Heart left ventricle (tissue), 16 donors: Measurements from ENCODE around the gene GPR15LG. TPM values are rescaled to one million over a fixed set of nuclear protein-coding genes. Genes with fewer than 3 reads are reported as not detected.

Experiments used
- ATAC-seq, 4 donors: fragments of 200-7000 bp; cut with Tn5 transposase; one replicate each; pipeline ENCODE4 v1.9.1; 2020 to 2022; ENCODE audit warnings: moderate library complexity in 4 of 4, mild to moderate bottlenecking in 3 of 4, moderate number of reproducible peaks in 1 of 4
- DNase-seq, 5 donors: peaks; one replicate each; pipeline ENCODE4 v3.0.0-alpha.2; 2020
- H3K27ac ChIP-seq, 12 donors: fragments of 200-600 bp; sonication (generic) in 4 of 12; one replicate each; pipeline versions ENCODE4 v1.5.0 to v1.8.0; 2016 to 2022; ENCODE audit warnings: mild to moderate bottlenecking in 2 of 12
- H3K27me3 ChIP-seq, 9 donors: fragments of 200-600 bp; sonication (generic) in 2 of 9; one replicate each; pipeline versions ENCODE4 v1.5.1 to v1.8.0; 2016 to 2022; ENCODE audit warnings: mild to moderate bottlenecking in 3 of 9
- H3K36me3 ChIP-seq, 9 donors: fragments of 200-600 bp; sonication (generic) in 2 of 9; one replicate each; pipeline versions ENCODE4 v1.5.0 to v1.8.0; 2018 to 2022; ENCODE audit warnings: mild to moderate bottlenecking in 2 of 9
- H3K4me1 ChIP-seq, 12 donors: fragments of 200-600 bp; sonication (generic) in 4 of 12; one replicate each; pipeline versions ENCODE4 v1.5.0 to v1.8.0; 2016 to 2022; ENCODE audit warnings: mild to moderate bottlenecking in 3 of 12
- H3K4me3 ChIP-seq, 12 donors: fragments of 200-600 bp; sonication (generic) in 4 of 12; one replicate each; pipeline versions ENCODE4 v1.5.0 to v1.8.0; 2017 to 2022; ENCODE audit warnings: mild to moderate bottlenecking in 9 of 12, moderate library complexity in 4 of 12
- H3K9me3 ChIP-seq, 12 donors: fragments of 200-600 bp; sonication (generic) in 4 of 12; one replicate each; pipeline versions ENCODE4 v1.5.0 to v1.8.0; 2016 to 2022; ENCODE audit warnings: mild to moderate bottlenecking in 1 of 12
- POLR2A ChIP-seq, 2 donors: fragments of 450-650 bp; IDR thresholded peaks; one replicate each; pipeline ENCODE4 v1.6.1; 2017; ENCODE audit warnings: antibody characterized with exemption in 2 of 2, mild to moderate bottlenecking in 2 of 2, moderate library complexity in 2 of 2
- WGBS, 4 donors: extraction: QIAGEN DNeasy Blood & Tissue Kit in 2 of 4; methylation state at CpG; one replicate each; pipeline versions ENCODE4 v1.1.5 to v1.1.7; 2013 to 2018; 5-methylcytosine and 5-hydroxymethylcytosine counted together
- intact Hi-C, 10 donors: fragments of 100-400 bp; cut with DNase I; formaldehyde crosslinking; loops; one replicate each; pipeline versions ENCODE4 v1.11.1 to v1.14.2; 2022
- polyA plus RNA-seq, 2 donors: library from polyadenylated mRNA; stranded (reverse); fragments of 200-250 nt; gene quantifications; one replicate each; pipeline ENCODE4 v1.2.3, GENCODE V29; 2013
- total RNA-seq, 9 donors: library from RNA; depleted of rRNA in 2 of 9; stranded (reverse); fragments of >200 nt in 2 of 9; fragmentation: NEBNext Ultra II Directional in 3 of 9; extraction: Animal tissue kit (Norgen Biotek cat#: 25700) in 3 of 9; gene quantifications; one replicate each; pipeline versions ENCODE4 v1.1.0 to v1.2.4, GENCODE V29; 2016 to 2023
- TF ChIP-seq, protein P1 (sequence below), 12 donors: fragments of 200-600 bp; sonication (generic) in 4 of 12; IDR thresholded peaks; one replicate each; pipeline versions ENCODE4 v1.5.0 to v1.8.0; 2018 to 2022; ENCODE audit warnings: antibody characterized with exemption in 12 of 12, mild to moderate bottlenecking in 5 of 12
- donor health status: ischemic (EF 13 %, LVEDD 7.1; RV severe dilation, severe dysfunction).
- donor health status: healthy with polysubstance abuse.
- donor health status: DM: no; HTN: yes; CAD: no.
- donor health status: DM: no; HTN: no; CAD: no.
- donor health status: ischemic (EF 25% LVEDD 6.9; RV normal size, moderate dysfunction).
- donor health status: ischemic (EF 25% LVEDD 5.7; RV mildly dilated, moderate dysfunction).
- donor health status: healthy.
- donor health status: DM: yes; HTN: yes; CAD: no.
- donor health status: ischemic (EF 35%, LVEDD 5.7; RV mildly dilated, moderate dysfunction).
- donor health status: nonischemic (EF 11% LVEDD 7.7; RV severe dilation, severe dysfunction).
- donor health status: DM: yes; HTN: yes; CAD: no.
- donor health status: PGD.
- donor health status: ischemic (EF 29% LVEDD 5.4; RV normal size, mild dysfunction).
- donor health status: nonischemic (EF 23%, LVEDD 6.1; RV moderate dilation, normal function).

The GPR15LG gene
- total and polyA plus RNA-seq, 11 donors: 0.11 TPM; not detected in 10

DNA sequence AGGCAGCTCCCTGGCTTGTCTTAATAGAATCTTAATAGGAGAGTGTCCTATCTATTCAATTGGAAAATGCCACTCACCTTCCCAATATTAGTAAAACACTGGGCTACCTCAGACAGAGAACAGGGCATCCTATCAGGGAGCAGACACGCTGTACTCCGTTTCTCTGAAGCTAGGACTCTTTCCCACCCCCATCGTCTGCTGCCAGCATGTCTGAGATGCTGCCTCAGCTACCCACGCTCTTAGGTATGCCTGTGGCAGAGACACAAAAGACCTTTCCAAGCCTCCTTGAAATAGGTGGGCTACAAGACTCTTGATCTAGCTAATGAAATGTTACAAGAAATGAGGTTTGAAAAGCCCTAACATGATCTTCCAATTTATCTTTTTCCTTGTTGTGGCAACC lies 54.2 kb downstream of the GPR15LG start:
- Histone ChIP-seq H3K4me1 (no peaks in the 10 kb centered on the region), H3K4me3 (no peak overlapping the region), H3K36me3 (no peaks in the 10 kb centered on the region), H3K9me3 (no peaks in the 10 kb centered on the region), H3K27ac (no peak overlapping the region), H3K27me3 (peaks cover 0 to 16% (median 0%) of the 10 kb centered on the region in 9 donors)
- intact Hi-C loops: no loop called here
- TF ChIP-seq POLR2A (IDR thresholded peaks at IDR 0.05): no peak
- TF ChIP-seq, protein P1, sequence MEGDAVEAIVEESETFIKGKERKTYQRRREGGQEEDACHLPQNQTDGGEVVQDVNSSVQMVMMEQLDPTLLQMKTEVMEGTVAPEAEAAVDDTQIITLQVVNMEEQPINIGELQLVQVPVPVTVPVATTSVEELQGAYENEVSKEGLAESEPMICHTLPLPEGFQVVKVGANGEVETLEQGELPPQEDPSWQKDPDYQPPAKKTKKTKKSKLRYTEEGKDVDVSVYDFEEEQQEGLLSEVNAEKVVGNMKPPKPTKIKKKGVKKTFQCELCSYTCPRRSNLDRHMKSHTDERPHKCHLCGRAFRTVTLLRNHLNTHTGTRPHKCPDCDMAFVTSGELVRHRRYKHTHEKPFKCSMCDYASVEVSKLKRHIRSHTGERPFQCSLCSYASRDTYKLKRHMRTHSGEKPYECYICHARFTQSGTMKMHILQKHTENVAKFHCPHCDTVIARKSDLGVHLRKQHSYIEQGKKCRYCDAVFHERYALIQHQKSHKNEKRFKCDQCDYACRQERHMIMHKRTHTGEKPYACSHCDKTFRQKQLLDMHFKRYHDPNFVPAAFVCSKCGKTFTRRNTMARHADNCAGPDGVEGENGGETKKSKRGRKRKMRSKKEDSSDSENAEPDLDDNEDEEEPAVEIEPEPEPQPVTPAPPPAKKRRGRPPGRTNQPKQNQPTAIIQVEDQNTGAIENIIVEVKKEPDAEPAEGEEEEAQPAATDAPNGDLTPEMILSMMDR (IDR thresholded peaks at IDR 0.05): no peak
- ATAC-seq (no peak), DNase-seq (no peak)
- 48 to 70% (median 64%) methylated on average over 4 of the region's 4 CpGs for WGBS, 4 donors

DNA sequence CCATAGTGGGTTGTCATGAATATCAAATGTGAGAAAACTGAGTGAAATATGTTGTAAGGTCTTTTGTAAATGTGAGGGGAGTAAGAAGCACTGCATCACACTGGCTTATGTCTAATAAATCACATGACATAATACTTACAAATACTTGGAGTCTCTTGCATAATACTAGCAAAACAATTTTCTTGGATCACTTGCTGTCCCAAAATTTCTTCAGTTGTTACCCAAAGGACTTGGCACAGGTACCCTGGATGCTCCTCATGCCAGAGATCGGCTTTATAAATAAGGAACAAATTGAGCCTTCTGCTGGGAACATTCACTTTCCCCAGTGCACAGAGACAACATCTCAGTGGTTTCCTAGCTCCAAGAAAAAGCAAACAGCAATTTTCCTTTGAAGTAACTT lies 56.8 kb downstream of the GPR15LG start:
- no peaks in the 10 kb centered on the region for H3K9me3 ChIP-seq
- WGBS, 4 donors: 58 to 91% (median 86%) methylated on average over 1 of the region's 1 CpG
- no peaks in the 10 kb centered on the region for H3K4me1 ChIP-seq
- TF ChIP-seq, protein P1 (IDR thresholded peaks at IDR 0.05): no peak
- TF ChIP-seq POLR2A (IDR thresholded peaks at IDR 0.05): no peak
- ATAC-seq (no peak), DNase-seq (no peak)
- intact Hi-C loops: no loop called here
- H3K27me3 ChIP-seq: peaks cover 0 to 4% (median 0%) of the 10 kb centered on the region in 9 donors
- H3K36me3 ChIP-seq: no peaks in the 10 kb centered on the region
- H3K27ac ChIP-seq: no peak overlapping the region
- no peak overlapping the region for H3K4me3 ChIP-seq

DNA sequence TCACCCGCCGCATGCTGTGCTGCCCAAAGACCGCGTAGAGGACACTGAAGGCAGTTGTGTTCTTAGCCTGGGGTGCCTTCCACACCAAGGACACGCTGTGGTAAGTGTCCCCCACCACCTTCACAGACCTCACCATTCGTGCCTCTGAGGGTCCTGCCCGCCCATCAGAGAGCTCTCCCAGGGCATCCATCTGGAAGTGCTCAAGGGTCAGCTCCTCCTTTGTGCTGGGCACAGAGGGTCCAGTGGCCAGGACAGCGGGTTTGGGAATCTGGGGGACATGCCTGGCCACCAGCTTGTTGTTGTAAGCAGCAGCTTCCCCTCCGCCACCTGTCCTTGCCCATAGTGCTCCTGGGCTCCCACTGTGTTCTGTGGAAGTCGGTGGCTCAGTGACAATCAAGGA lies 58.8 kb downstream of the GPR15LG start:
- ATAC-seq: no peak
- H3K4me1 ChIP-seq: peaks cover 0 to 3% (median 0%) of the 10 kb centered on the region in 12 donors
- H3K9me3 ChIP-seq: no peaks in the 10 kb centered on the region
- intact Hi-C loops: no loop called here
- no peak overlapping the region for H3K27ac ChIP-seq
- H3K36me3 ChIP-seq: no peaks in the 10 kb centered on the region
- 82 to 84% (median 83%) methylated on average over 10 of the region's 10 CpGs for WGBS, 4 donors
- TF ChIP-seq, protein P1 (IDR thresholded peaks at IDR 0.05): no peak
- no peak for TF ChIP-seq POLR2A (IDR thresholded peaks at IDR 0.05)
- H3K27me3 ChIP-seq: peaks cover 0 to 7% (median 0%) of the 10 kb centered on the region in 9 donors
- no peak overlapping the region for H3K4me3 ChIP-seq
- DNase-seq: no peak

DNA sequence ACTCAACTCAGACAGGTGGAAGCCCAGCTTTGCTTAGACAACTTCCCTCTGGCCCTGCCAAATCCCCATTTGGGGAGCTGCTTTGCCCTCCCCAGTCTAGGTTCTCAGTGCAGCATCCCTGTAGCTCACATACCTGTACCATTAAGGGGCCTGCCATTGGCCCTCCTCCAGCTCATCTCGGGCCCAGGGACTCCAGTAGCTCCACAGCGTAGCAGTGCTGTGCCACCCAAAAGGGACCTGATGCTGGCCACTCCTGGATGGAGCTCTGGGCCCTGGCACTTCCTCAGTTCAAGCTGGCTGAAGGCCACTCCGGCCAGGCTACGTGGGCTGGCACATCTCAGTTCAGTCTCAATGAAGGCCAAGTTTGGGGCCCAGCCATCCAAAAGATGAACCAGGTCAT lies 60.3 kb downstream of the GPR15LG start:
- H3K27me3 ChIP-seq: peaks cover 0 to 9% (median 4%) of the 10 kb centered on the region in 9 donors
- DNase-seq: no peak
- peaks cover 0 to 3% (median 0%) of the 10 kb centered on the region in 12 donors for H3K4me1 ChIP-seq
- ATAC-seq: no peak
- H3K27ac ChIP-seq: no peak overlapping the region
- no peaks in the 10 kb centered on the region for H3K9me3 ChIP-seq
- 74 to 100% (median 85%) methylated on average over 2 to 4 of the region's 4 CpGs for WGBS, 4 donors
- intact Hi-C loops: no loop called here
- TF ChIP-seq, protein P1 (IDR thresholded peaks at IDR 0.05): no peak
- no peak for TF ChIP-seq POLR2A (IDR thresholded peaks at IDR 0.05)
- H3K4me3 ChIP-seq: no peak overlapping the region
- H3K36me3 ChIP-seq: no peaks in the 10 kb centered on the region
